K562 (cell line): ENCODE results near the gene LOXHD1. TPM values are rescaled to one million over a fixed set of nuclear protein-coding genes. Genes with fewer than 3 reads are reported as not detected.

Experiments used
- ATAC-seq: fragments of 200-7000 bp; cut with Tn5 transposase; 3 replicates; pipeline ENCODE4 v1.9.1; 2020; ENCODE audit warnings: moderate library complexity
- BruUV-seq: library from RNA; stranded (reverse); fragments of 400-500 nt; replicated peaks from 2 replicates; lab custom pipeline; 2021; lab: Mats Ljungman, UMichigan
- CTCF ChIA-PET: fragments of 300-600 bp; formaldehyde crosslinking; extraction: SDS; loops from one replicate; lab custom pipeline; 2021; ENCODE audit warnings: low intra/inter-chr PET ratio; lab: Yijun Ruan, JAX
- POLR2A ChIA-PET: fragments of 300-600, 350-650 bp; sonication (Branson Sonifier 250); formaldehyde crosslinking; extraction: SDS; loops from one replicate; lab custom pipeline; 2021; ENCODE audit warnings: antibody characterized with exemption, inconsistent platforms; lab: Yijun Ruan, JAX
- DNase-seq, 4 experiments: peaks; one replicate each; pipeline versions ENCODE4 v3.0.0 to v3.0.0-alpha.2; 2011 to 2018; ENCODE audit warnings: low spot score in 3 of 4, mixed read lengths in 3 of 4; ENCODE audit errors: extremely low read depth in 1 of 4
- FAIRE-seq: peaks from 2 replicates; lab custom pipeline; 2011; peaks lifted over from hg19 to GRCh38; lab: Jason Lieb, UNC
- H2AFZ ChIP-seq: 2 replicates; pipeline ENCODE4 v1.6.0; 2011; ENCODE audit warnings: low read depth, low read length, control low read depth, inconsistent platforms
- H3K27ac ChIP-seq: fragments of 200-600 bp; 3 replicates; pipeline ENCODE4 v1.8.0; 2011; ENCODE audit warnings: low read depth, mild to moderate bottlenecking, control low read depth, inconsistent platforms, low read length, moderate library complexity, mixed read lengths; ENCODE audit errors: extremely low read depth
- H3K27me3 ChIP-seq, 2 experiments: fragments of 300-600 bp in 1 of 2; 2 replicates in 1 of 2; 3 replicates in 1 of 2; pipeline versions ENCODE4 v1.6.0 to v1.8.0; 2011; ENCODE audit warnings: inconsistent platforms in 2 of 2, low read length in 2 of 2, mild to moderate bottlenecking in 1 of 2, mixed read lengths in 1 of 2, moderate library complexity in 1 of 2; ENCODE audit not compliant: control insufficient read depth in 2 of 2, insufficient read depth in 2 of 2
- H3K36me3 ChIP-seq: fragments of 300-600 bp; 3 replicates; pipeline ENCODE4 v1.8.0; 2011; ENCODE audit warnings: mild to moderate bottlenecking, low read length, inconsistent platforms; ENCODE audit not compliant: control insufficient read depth, insufficient read depth
- H3K4me1 ChIP-seq, 2 experiments: fragments of 200-600 bp in 1 of 2; replicated peaks in 1 of 2; 2 replicates in 1 of 2; 3 replicates in 1 of 2; pipeline versions ENCODE4 v1.5.1 to v1.8.0; 2011; ENCODE audit warnings: inconsistent platforms in 2 of 2, low read length in 2 of 2, mild to moderate bottlenecking in 1 of 2, mixed read lengths in 1 of 2, moderate library complexity in 1 of 2; ENCODE audit not compliant: control insufficient read depth in 2 of 2, insufficient read depth in 2 of 2
- H3K4me2 ChIP-seq: 2 replicates; pipeline ENCODE4 v1.6.1; 2011; ENCODE audit warnings: low read length, control low read depth, inconsistent platforms, mixed read lengths; ENCODE audit not compliant: insufficient read depth
- H3K4me3 ChIP-seq: fragments of 200-600 bp; sonication (generic), shearing (Covaris generic); 2 replicates; pipeline ENCODE4 v1.5.1; 2016; ENCODE audit warnings: control low read depth, inconsistent platforms
- H3K79me2 ChIP-seq: fragments of 200-600 bp; 3 replicates; pipeline ENCODE4 v1.8.0; 2011; ENCODE audit warnings: low read length, inconsistent platforms; ENCODE audit not compliant: control insufficient read depth, insufficient read depth
- H3K9ac ChIP-seq, 2 experiments: 2 replicates each; pipeline versions ENCODE4 v1.6.0 to v1.6.1; 2011; ENCODE audit warnings: low read depth in 2 of 2, low read length in 2 of 2, control low read depth in 1 of 2, inconsistent platforms in 1 of 2, mild to moderate bottlenecking in 1 of 2, mixed read lengths in 1 of 2; ENCODE audit not compliant: insufficient read depth in 1 of 2
- H3K9me1 ChIP-seq: one replicate; pipeline ENCODE4 v1.6.0; 2011; ENCODE audit warnings: inconsistent platforms, mild to moderate bottlenecking, low read length, moderate library complexity; ENCODE audit not compliant: control insufficient read depth, insufficient read depth
- H3K9me3 ChIP-seq: replicated peaks from 2 replicates; pipeline ENCODE4 v1.5.1; 2011; ENCODE audit warnings: low read depth, low read length, inconsistent platforms; ENCODE audit not compliant: control insufficient read depth, insufficient read depth
- H4K20me1 ChIP-seq: replicated peaks from 2 replicates; pipeline ENCODE4 v1.6.1; 2011; ENCODE audit warnings: low read length, inconsistent platforms, mixed read lengths; ENCODE audit not compliant: control insufficient read depth, insufficient read depth
- ARHGAP35 ChIP-seq: fragments of 450-650 bp; IDR thresholded peaks from 2 replicates; pipeline ENCODE4 v1.6.1; 2018; ENCODE audit not compliant: partially characterized antibody
- FOSL1 ChIP-seq: fragments of 200-800 bp; sonication (Bioruptor generic); conservative IDR thresholded peaks from 2 replicates; pipeline ENCODE4 v1.6.1; 2016; ENCODE audit warnings: missing genetic modification characterization, missing compliant biosample characterization
- LARP7 ChIP-seq: fragments of 450-650 bp; IDR thresholded peaks from 2 replicates; pipeline ENCODE4 v1.6.1; 2016
- MTF1 ChIP-seq: fragments of 250-450 bp; sonication (Bioruptor Pico); IDR thresholded peaks from 2 replicates; pipeline ENCODE4 v1.9.0; 2021; ENCODE audit warnings: moderate library complexity, mild to moderate bottlenecking, inconsistent platforms, borderline replicate concordance
- NRF1 ChIP-seq, 2 experiments: fragments of 450-650 bp; IDR thresholded peaks in 1 of 2; conservative IDR thresholded peaks in 1 of 2; 2 replicates each; pipeline ENCODE4 v1.6.1; 2014; ENCODE audit warnings: mild to moderate bottlenecking in 2 of 2
- RBM17 ChIP-seq: fragments of 200-400 bp; formaldehyde crosslinking; IDR thresholded peaks from 2 replicates; pipeline ENCODE4 v1.6.1; 2017; ENCODE audit warnings: low read depth, mild to moderate bottlenecking, low read length, borderline replicate concordance
- SMARCA4 ChIP-seq: fragments of 450-650 bp; IDR thresholded peaks from 2 replicates; pipeline ENCODE4 v1.6.1; 2016
- SP2 ChIP-seq: IDR thresholded peaks from 2 replicates; pipeline ENCODE4 v1.6.1; 2011; ENCODE audit warnings: mild to moderate bottlenecking, low read depth, low read length, moderate library complexity; ENCODE audit not compliant: poor library complexity, severe bottlenecking; ENCODE audit errors: extremely low read depth
- TCFL5 ChIP-seq: fragments of 250-450 bp; sonication (Bioruptor Pico); conservative IDR thresholded peaks from 2 replicates; pipeline ENCODE4 v1.6.1; 2021; ENCODE audit warnings: mild to moderate bottlenecking, moderate library complexity, matching md5 sums
- ZNF174 ChIP-seq: fragments of 250-450 bp; sonication (Bioruptor Pico); IDR thresholded peaks from 2 replicates; pipeline ENCODE4 v1.4.0; 2020; ENCODE audit warnings: mild to moderate bottlenecking
- ZNF507 ChIP-seq: conservative IDR thresholded peaks from 2 replicates; pipeline ENCODE4 v1.6.1; 2017; ENCODE audit warnings: missing genetic modification characterization, missing compliant biosample characterization
- ZSCAN29 ChIP-seq: fragments of 450-650 bp; IDR thresholded peaks from 2 replicates; pipeline ENCODE4 v1.6.1; 2017
- WGBS: fragments of 100-300 bp; shearing (Covaris generic); methylation state at CpG from one replicate; pipeline ENCODE4 v1.1.6; 2016; ENCODE audit warnings: low coverage, mixed read lengths; ENCODE audit not compliant: insufficient coverage; ENCODE audit errors: missing lambda C conversion rate; 5-methylcytosine and 5-hydroxymethylcytosine counted together
- in situ Hi-C: fragments of 300-500 bp; cut with MboI; formaldehyde crosslinking; loops from 4 replicates; pipeline ENCODE4 v1.15.0; 2018; ENCODE audit warnings: inconsistent platforms, mixed read lengths
- intact Hi-C: fragments of 100-400 bp; cut with micrococcal nuclease; formaldehyde crosslinking; loops from 2 replicates; pipeline ENCODE4 v1.14.2; 2022
- polyA plus RNA-seq, 8 experiments: library from polyadenylated mRNA; depleted of rRNA in 4 of 8; stranded (reverse) in 5 of 8; unstranded in 3 of 8; fragments of >200 nt; fragmentation: Nextera tagmentation in 2 of 8; fragmentation: Illumina TruSeq in 1 of 8; extraction: Ambion mirVana in 2 of 8; extraction: Trizol in 1 of 8; gene quantifications; 2 replicates each; pipeline versions ENCODE4 v1.2.1 to v1.2.3, GENCODE V29; 2011 to 2014; ENCODE audit warnings: inconsistent platforms in 1 of 8, missing spikeins in 1 of 8
- total RNA-seq, 7 experiments: library from RNA; depleted of rRNA in 6 of 7; stranded (reverse); fragments of >200 nt in 6 of 7; fragmentation: Illumina TruSeq in 2 of 7; extraction: Trizol in 2 of 7; gene quantifications; 2 replicates each; pipeline versions ENCODE4 v1.2.1 to v1.2.3, GENCODE V29; 2011 to 2021; ENCODE audit warnings: low replicate concordance in 1 of 7
- TF ChIP-seq, protein P1 (sequence below): sonication (generic); formaldehyde crosslinking; IDR thresholded peaks from 2 replicates; pipeline ENCODE4 v1.8.1; 2023; ENCODE audit warnings: mild to moderate bottlenecking, missing genetic modification reagents
- TF ChIP-seq, protein P2 (sequence below), 2 experiments: fragments of 200-800 bp in 1 of 2; sonication (Bioruptor generic) in 1 of 2; sonication (generic) in 1 of 2; formaldehyde crosslinking in 1 of 2; IDR thresholded peaks in 1 of 2; conservative IDR thresholded peaks in 1 of 2; 2 replicates each; pipeline versions ENCODE4 v1.5.0 to v1.6.1; 2016 to 2020; ENCODE audit warnings: missing compliant biosample characterization in 1 of 2, missing genetic modification characterization in 1 of 2, missing genetic modification reagents in 1 of 2
- TF ChIP-seq, protein P3 (sequence below): IDR thresholded peaks from 2 replicates; pipeline ENCODE4 v1.6.1; 2011; ENCODE audit warnings: borderline replicate concordance, low read depth, mild to moderate bottlenecking, moderate library complexity, low read length; ENCODE audit not compliant: insufficient read depth, poor library complexity, severe bottlenecking
- TF ChIP-seq, protein P4 (sequence below): fragments of 450-650 bp; formaldehyde crosslinking; IDR thresholded peaks from 2 replicates; pipeline ENCODE4 v1.4.0; 2022; ENCODE audit warnings: mild to moderate bottlenecking, moderate library complexity

Gene LOXHD1
- total and polyA plus RNA-seq, 9 of the 15 experiments (the other 6 are each of a cell fraction or from before 2014, with no cell fraction given), result not detected

DNA sequence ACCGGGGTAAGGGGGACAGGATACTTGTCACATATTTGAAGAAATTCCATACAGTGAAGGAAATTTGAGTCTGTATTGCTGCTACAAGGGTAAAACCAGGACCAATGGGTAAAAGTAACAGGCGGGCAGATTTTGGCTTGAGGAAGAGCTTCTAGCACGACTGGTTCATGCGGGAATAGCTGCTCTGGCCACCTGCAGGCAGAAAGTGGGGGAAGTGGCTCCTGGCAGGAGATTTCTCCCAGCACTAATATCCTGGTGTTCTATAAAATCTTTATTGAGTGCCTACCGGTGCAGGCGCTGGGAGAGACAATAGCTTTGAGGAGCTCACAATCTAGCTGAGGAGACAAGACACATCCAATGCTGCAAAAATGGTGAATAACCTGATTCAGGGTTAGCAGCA, 198.5 kb downstream of the LOXHD1 start:
- 2% methylated on average over 6 of the region's 6 CpGs for WGBS
- Histone ChIP-seq H3K4me2 (no peak overlapping the region), H3K9me1 (no peaks in the 10 kb centered on the region), H3K79me2 (no peaks in the 10 kb centered on the region), H3K9me3 (no peaks in the 10 kb centered on the region), H3K4me1 (no peaks in the 10 kb centered on the region), H3K9ac (no peak overlapping the region), H2AFZ (no peak overlapping the region), H3K27me3 (peaks cover 14 to 38% of the 10 kb centered on the region in 2 experiments; a peak in 4 of 5 replicates), H3K4me3 (no peak overlapping the region), H3K36me3 (no peaks in the 10 kb centered on the region), H3K27ac (no peak overlapping the region), H4K20me1 (no peaks in the 10 kb centered on the region)
- DNase-seq, result no peak
- no peak for FAIRE-seq
- TF ChIP-seq ARHGAP35 (no peak), ZNF174 (CRISPR knock-in tag) (no peak), TCFL5 (CRISPR knock-in tag) (no peak), SMARCA4 (no peak), ZNF507 (tag) (no peak), MTF1 (CRISPR knock-in tag) (no peak), NRF1 (conservative IDR thresholded peaks at IDR 0.05 in 1 of 2, IDR thresholded peaks at IDR 0.05 in 1 of 2) (no peak), RBM17 (no peak), LARP7 (no peak), SP2 (no peak), FOSL1 (tag) (no peak), ZSCAN29 (no peak)
- TF ChIP-seq, protein P1, sequence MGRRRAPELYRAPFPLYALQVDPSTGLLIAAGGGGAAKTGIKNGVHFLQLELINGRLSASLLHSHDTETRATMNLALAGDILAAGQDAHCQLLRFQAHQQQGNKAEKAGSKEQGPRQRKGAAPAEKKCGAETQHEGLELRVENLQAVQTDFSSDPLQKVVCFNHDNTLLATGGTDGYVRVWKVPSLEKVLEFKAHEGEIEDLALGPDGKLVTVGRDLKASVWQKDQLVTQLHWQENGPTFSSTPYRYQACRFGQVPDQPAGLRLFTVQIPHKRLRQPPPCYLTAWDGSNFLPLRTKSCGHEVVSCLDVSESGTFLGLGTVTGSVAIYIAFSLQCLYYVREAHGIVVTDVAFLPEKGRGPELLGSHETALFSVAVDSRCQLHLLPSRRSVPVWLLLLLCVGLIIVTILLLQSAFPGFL (CRISPR knock-in tag), result no peak
- TF ChIP-seq, protein P2, sequence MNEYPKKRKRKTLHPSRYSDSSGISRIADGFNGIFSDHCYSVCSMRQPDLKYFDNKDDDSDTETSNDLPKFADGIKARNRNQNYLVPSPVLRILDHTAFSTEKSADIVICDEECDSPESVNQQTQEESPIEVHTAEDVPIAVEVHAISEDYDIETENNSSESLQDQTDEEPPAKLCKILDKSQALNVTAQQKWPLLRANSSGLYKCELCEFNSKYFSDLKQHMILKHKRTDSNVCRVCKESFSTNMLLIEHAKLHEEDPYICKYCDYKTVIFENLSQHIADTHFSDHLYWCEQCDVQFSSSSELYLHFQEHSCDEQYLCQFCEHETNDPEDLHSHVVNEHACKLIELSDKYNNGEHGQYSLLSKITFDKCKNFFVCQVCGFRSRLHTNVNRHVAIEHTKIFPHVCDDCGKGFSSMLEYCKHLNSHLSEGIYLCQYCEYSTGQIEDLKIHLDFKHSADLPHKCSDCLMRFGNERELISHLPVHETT (CRISPR knock-in tag; conservative IDR thresholded peaks at IDR 0.05 in 1 of 2, IDR thresholded peaks at IDR 0.05 in 1 of 2), result no peak
- TF ChIP-seq, protein P3, sequence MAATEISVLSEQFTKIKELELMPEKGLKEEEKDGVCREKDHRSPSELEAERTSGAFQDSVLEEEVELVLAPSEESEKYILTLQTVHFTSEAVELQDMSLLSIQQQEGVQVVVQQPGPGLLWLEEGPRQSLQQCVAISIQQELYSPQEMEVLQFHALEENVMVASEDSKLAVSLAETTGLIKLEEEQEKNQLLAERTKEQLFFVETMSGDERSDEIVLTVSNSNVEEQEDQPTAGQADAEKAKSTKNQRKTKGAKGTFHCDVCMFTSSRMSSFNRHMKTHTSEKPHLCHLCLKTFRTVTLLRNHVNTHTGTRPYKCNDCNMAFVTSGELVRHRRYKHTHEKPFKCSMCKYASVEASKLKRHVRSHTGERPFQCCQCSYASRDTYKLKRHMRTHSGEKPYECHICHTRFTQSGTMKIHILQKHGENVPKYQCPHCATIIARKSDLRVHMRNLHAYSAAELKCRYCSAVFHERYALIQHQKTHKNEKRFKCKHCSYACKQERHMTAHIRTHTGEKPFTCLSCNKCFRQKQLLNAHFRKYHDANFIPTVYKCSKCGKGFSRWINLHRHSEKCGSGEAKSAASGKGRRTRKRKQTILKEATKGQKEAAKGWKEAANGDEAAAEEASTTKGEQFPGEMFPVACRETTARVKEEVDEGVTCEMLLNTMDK, result no peak
- TF ChIP-seq, protein P4, sequence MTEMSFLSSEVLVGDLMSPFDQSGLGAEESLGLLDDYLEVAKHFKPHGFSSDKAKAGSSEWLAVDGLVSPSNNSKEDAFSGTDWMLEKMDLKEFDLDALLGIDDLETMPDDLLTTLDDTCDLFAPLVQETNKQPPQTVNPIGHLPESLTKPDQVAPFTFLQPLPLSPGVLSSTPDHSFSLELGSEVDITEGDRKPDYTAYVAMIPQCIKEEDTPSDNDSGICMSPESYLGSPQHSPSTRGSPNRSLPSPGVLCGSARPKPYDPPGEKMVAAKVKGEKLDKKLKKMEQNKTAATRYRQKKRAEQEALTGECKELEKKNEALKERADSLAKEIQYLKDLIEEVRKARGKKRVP (CRISPR knock-in tag), result no peak
- CTCF ChIA-PET, result no interaction called here
- no TSS peak for BruUV-seq
- POLR2A ChIA-PET, result no interaction called here
- intact Hi-C loops (loop anchor here (10.0 kb wide), 1 partner anchor 54 kb away; no protein-coding TSS in a partner anchor), in situ Hi-C loops (no loop called here)
- ATAC-seq, result no peak
